HEK293T (cell line): ENCODE data around the gene ARHGEF6.

ENCODE experiments used
- CTCF ChIA-PET: fragments of 350-600 bp; formaldehyde crosslinking; extraction: SDS; loops from one replicate; lab custom pipeline; 2021; ENCODE audit warnings: antibody characterized with exemption, inconsistent platforms; lab: Yijun Ruan, JAX
- POLR2A ChIA-PET: fragments of 350-600 bp; formaldehyde crosslinking; extraction: SDS; loops from one replicate; lab custom pipeline; 2020; ENCODE audit warnings: antibody characterized with exemption, inconsistent platforms; lab: Yijun Ruan, JAX
- DNase-seq: peaks from one replicate; pipeline ENCODE4 v3.0.0; 2012; ENCODE audit warnings: mixed read lengths; ENCODE audit errors: extremely low spot score
- ARNT ChIP-seq: fragments of 450-650 bp; IDR thresholded peaks from 2 replicates; pipeline ENCODE4 v1.6.1; 2017; ENCODE audit warnings: mild to moderate bottlenecking
- BHLHE40 ChIP-seq: fragments of 450-650 bp; IDR thresholded peaks from 2 replicates; pipeline ENCODE4 v1.6.1; 2016; ENCODE audit warnings: mild to moderate bottlenecking, moderate library complexity, borderline replicate concordance
- CTBP1 ChIP-seq: fragments of 450-650 bp; IDR thresholded peaks from 2 replicates; pipeline ENCODE4 v1.6.1; 2016; ENCODE audit warnings: borderline replicate concordance
- ELF4 ChIP-seq: fragments of 450-650 bp; IDR thresholded peaks from 2 replicates; pipeline ENCODE4 v1.6.1; 2017; ENCODE audit warnings: antibody characterized with exemption
- FOXK2 ChIP-seq: fragments of 450-650 bp; IDR thresholded peaks from 2 replicates; pipeline ENCODE4 v1.6.1; 2016; ENCODE audit warnings: mild to moderate bottlenecking
- L3MBTL2 ChIP-seq: fragments of 450-650 bp; conservative IDR thresholded peaks from 2 replicates; pipeline ENCODE4 v1.6.1; 2016; ENCODE audit warnings: mild to moderate bottlenecking
- LEF1 ChIP-seq: fragments of 450-650 bp; IDR thresholded peaks from 2 replicates; pipeline ENCODE4 v1.6.1; 2017; ENCODE audit warnings: mild to moderate bottlenecking, borderline replicate concordance
- NFRKB ChIP-seq: fragments of 450-650 bp; IDR thresholded peaks from 2 replicates; pipeline ENCODE4 v1.6.1; 2016; ENCODE audit warnings: mild to moderate bottlenecking, moderate library complexity
- SP1 ChIP-seq: fragments of 450-650 bp; IDR thresholded peaks from 2 replicates; pipeline ENCODE4 v1.6.1; 2017
- SUZ12 ChIP-seq: fragments of 450-650 bp; IDR thresholded peaks from 2 replicates; pipeline ENCODE4 v1.6.1; 2016; ENCODE audit warnings: mild to moderate bottlenecking
- TARDBP ChIP-seq: fragments of 450-650 bp; IDR thresholded peaks from 2 replicates; pipeline ENCODE4 v1.6.1; 2016
- ZNF384 ChIP-seq: fragments of 450-650 bp; IDR thresholded peaks from 2 replicates; pipeline ENCODE4 v1.6.1; 2016
- TF ChIP-seq, protein P1 (sequence below): fragments of 450-650 bp; IDR thresholded peaks from 2 replicates; pipeline ENCODE4 v1.6.1; 2016

ARHGEF6 gene

DNA sequence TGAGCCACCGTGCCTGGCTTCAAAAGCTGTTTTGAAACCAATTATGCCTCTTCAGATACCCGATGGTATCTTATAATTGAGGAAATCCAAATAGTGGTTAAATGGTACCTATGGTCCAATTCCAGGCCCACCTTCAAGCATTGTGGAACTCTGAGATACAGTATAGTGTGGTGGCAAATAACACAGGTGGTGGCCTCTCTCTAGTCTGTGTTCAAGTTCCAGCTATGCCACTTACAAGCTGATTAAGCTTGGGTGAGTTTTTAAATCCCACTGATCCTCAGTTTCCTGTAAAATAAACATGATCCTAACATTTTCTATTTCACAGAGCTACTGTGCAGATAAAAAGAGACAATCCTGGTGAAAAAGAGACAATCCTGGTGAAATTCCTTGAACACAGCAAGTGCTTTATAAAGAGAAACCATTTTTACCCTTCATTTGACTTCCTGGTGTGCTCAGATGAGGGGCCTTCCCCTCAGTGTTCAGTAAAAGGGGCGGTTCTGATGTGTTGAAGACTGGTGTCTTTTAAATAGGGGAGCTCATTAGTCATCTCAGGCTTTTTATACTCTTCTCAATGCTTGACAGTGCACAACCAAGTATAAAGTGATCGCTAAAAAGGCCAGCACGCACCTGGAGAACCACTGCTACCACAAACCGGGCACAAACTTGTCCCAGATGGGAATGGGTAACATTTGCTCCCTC, 163.6 kb downstream of the ARHGEF6 start:
- no peak for DNase-seq
- POLR2A ChIA-PET, result no interaction called here
- CTCF ChIA-PET, result no interaction called here
- no peak for TF ChIP-seq SUZ12
- TF ChIP-seq, protein P1, sequence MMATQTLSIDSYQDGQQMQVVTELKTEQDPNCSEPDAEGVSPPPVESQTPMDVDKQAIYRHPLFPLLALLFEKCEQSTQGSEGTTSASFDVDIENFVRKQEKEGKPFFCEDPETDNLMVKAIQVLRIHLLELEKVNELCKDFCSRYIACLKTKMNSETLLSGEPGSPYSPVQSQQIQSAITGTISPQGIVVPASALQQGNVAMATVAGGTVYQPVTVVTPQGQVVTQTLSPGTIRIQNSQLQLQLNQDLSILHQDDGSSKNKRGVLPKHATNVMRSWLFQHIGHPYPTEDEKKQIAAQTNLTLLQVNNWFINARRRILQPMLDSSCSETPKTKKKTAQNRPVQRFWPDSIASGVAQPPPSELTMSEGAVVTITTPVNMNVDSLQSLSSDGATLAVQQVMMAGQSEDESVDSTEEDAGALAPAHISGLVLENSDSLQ, result no peak
- TF ChIP-seq TARDBP, result no peak
- TF ChIP-seq LEF1, result no peak
- no peak for TF ChIP-seq NFRKB
- no peak for TF ChIP-seq ZNF384
- no peak for TF ChIP-seq ELF4
- TF ChIP-seq FOXK2, result no peak
- TF ChIP-seq BHLHE40, result no peak
- TF ChIP-seq CTBP1, result no peak
- no peak for TF ChIP-seq ARNT
- no peak for TF ChIP-seq L3MBTL2
- TF ChIP-seq SP1, result no peak
